ENCODE measurements around the gene EREG.

- no peak for TF ChIP-seq NRF1 (conservative IDR thresholded peaks at IDR 0.05; ENCODE audit: low read depth, low read length)
- TF ChIP-seq CTCF (IDR thresholded peaks at IDR 0.05 in 2 of 3, conservative IDR thresholded peaks at IDR 0.05 in 1 of 3; ENCODE audit: control insufficient read depth in 2 of 3, extremely low read depth in 1 of 3, insufficient read depth in 1 of 3, low read depth in 3 of 3, low read length in 3 of 3) = no peak
- TF ChIP-seq POLR2A (IDR thresholded peaks at IDR 0.05; ENCODE audit: low read depth, low read length) = no peak
- TF ChIP-seq SREBF2 (IDR thresholded peaks at IDR 0.05; ENCODE audit: low read length) = no peak
- TF ChIP-seq POLR2AphosphoS5 (IDR thresholded peaks at IDR 0.05; ENCODE audit: low read length) = no peak
- no peak for TF ChIP-seq E4F1 (IDR thresholded peaks at IDR 0.05; ENCODE audit: borderline replicate concordance, partially characterized antibody)
- TF ChIP-seq IRF3 (IDR thresholded peaks at IDR 0.05) = no peak
- no peak for TF ChIP-seq CREB1 (IDR thresholded peaks at IDR 0.05; ENCODE audit: low read depth)
- no peak for TF ChIP-seq ZNF274 (IDR thresholded peaks at IDR 0.05; ENCODE audit: insufficient read depth, insufficient read length)
- no peak for TF ChIP-seq FOXM1 (IDR thresholded peaks at IDR 0.05; ENCODE audit: low read depth, low read length)
- no peak for TF ChIP-seq USF2 (IDR thresholded peaks at IDR 0.05; ENCODE audit: borderline replicate concordance, low read depth, low read length)
- TF ChIP-seq TCF12 (IDR thresholded peaks at IDR 0.05; ENCODE audit: low read depth, low read length) = no peak
- no peak for TF ChIP-seq BCLAF1 (IDR thresholded peaks at IDR 0.05)
- TF ChIP-seq RFX5 (IDR thresholded peaks at IDR 0.05; ENCODE audit: low read depth, low read length) = no peak
These were observed 3.7 kb downstream of the EREG start for GRCh38 chr4:74368596-74368995.

Data from GM12878 (cell line).